ENCODE data around the gene CEP135.

The CEP135 gene

DNA sequence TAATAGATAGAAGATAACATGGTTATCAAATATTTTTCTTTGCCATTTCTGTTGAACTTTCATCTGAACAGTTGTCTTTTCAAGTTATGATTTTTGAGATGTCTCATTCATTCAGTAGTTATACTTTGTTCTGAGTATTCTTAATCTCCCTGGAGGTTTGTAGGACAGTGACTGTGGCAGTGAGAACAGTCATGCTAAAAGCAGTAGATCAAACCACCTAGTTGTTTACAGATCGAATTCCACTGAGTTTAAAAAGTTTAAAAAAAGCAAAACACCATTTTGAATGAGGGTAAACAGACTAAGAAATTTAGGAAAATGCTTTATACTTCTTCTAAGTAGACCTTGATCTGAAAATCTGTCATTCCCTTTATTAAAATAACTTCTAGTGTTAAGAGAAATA is 107.2 kb downstream of the CEP135 start:
- no peak overlapping the region for H3K4me2 ChIP-seq (ENCODE audit: low read length)
- H3K23ac ChIP-seq (ENCODE audit: low read length): no peak overlapping the region
- H3K36me3 ChIP-seq (ENCODE audit: control insufficient read depth in 1 of 2, insufficient read depth in 2 of 2, low read length in 2 of 2): peaks cover 0 to 3% of the 10 kb centered on the region in 2 experiments
- no peak overlapping the region for H2BK5ac ChIP-seq (ENCODE audit: low read depth, low read length, poor library complexity)
- WGBS (ENCODE audit: extremely low coverage, insufficient coverage, insufficient read length): no CpG with 5 or more reads among the region's 1 CpG
- H3K18ac ChIP-seq (ENCODE audit: low read length): no peak overlapping the region
- H3K79me2 ChIP-seq (ENCODE audit: control insufficient read depth, insufficient read depth, low read length, poor library complexity): peaks cover 2% of the 10 kb centered on the region
- H4K12ac ChIP-seq (ENCODE audit: low read depth, low read length): no peak overlapping the region
- H3K4me1 ChIP-seq (ENCODE audit: control insufficient read depth in 1 of 2, insufficient read depth in 2 of 2, low read length in 2 of 2): peaks cover 0 to 2% of the 10 kb centered on the region in 2 experiments
- H3K9me3 ChIP-seq (ENCODE audit: insufficient read depth, low read depth, low read length): no peaks in the 10 kb centered on the region
- no peaks in the 10 kb centered on the region for H3K79me1 ChIP-seq (ENCODE audit: low read length)
- no peak overlapping the region for H4K8ac ChIP-seq (ENCODE audit: low read depth, low read length)
- no peak overlapping the region for H2AK5ac ChIP-seq (ENCODE audit: low read length)
- no peak overlapping the region for H2BK120ac ChIP-seq (ENCODE audit: insufficient read depth, low read length, poor library complexity)
- no peak overlapping the region for H4K91ac ChIP-seq (ENCODE audit: low read depth, low read length)
- no peak overlapping the region for H3K4me3 ChIP-seq (ENCODE audit: low read depth, low read length)
- no peak overlapping the region for H3K14ac ChIP-seq (ENCODE audit: low read length)
- no peaks in the 10 kb centered on the region for H3K27me3 ChIP-seq (ENCODE audit: insufficient read depth, low read length)
- no peak for DNase-seq
- peak overlapping the region; percentile 76 for H3K4ac ChIP-seq (ENCODE audit: low read depth, low read length)
- no peak overlapping the region for H3K27ac ChIP-seq (ENCODE audit: low read depth, low read length)
- no peak overlapping the region for H2BK12ac ChIP-seq (ENCODE audit: low read length)
- H2AFZ ChIP-seq (ENCODE audit: insufficient read depth, low read length, poor library complexity): no peak overlapping the region
- no peak overlapping the region for H3K9ac ChIP-seq (ENCODE audit: low read length)

- no peaks in the 10 kb centered on the region for H3K9me3 ChIP-seq (ENCODE audit: insufficient read depth, low read depth, low read length)
- no peak for DNase-seq
- H3K36me3 ChIP-seq (ENCODE audit: control insufficient read depth in 1 of 2, insufficient read depth in 2 of 2, low read length in 2 of 2): peaks cover 0 to 3% of the 10 kb centered on the region in 2 experiments
- no peak overlapping the region for H4K12ac ChIP-seq (ENCODE audit: low read depth, low read length)
- H2BK5ac ChIP-seq (ENCODE audit: low read depth, low read length, poor library complexity): no peak overlapping the region
- H2AK5ac ChIP-seq (ENCODE audit: low read length): no peak overlapping the region
- WGBS (ENCODE audit: extremely low coverage, insufficient coverage, insufficient read length): no CpG with 5 or more reads among the region's 2 CpGs
- H3K27ac ChIP-seq (ENCODE audit: low read depth, low read length): no peak overlapping the region
- H3K4me3 ChIP-seq (ENCODE audit: low read depth, low read length): no peak overlapping the region
- no peak overlapping the region for H3K14ac ChIP-seq (ENCODE audit: low read length)
- H3K18ac ChIP-seq (ENCODE audit: low read length): no peak overlapping the region
- H3K27me3 ChIP-seq (ENCODE audit: insufficient read depth, low read length): no peaks in the 10 kb centered on the region
- no peak overlapping the region for H3K4ac ChIP-seq (ENCODE audit: low read depth, low read length)
- H3K4me2 ChIP-seq (ENCODE audit: low read length): no peak overlapping the region
- H2BK12ac ChIP-seq (ENCODE audit: low read length): no peak overlapping the region
- no peak overlapping the region for H4K8ac ChIP-seq (ENCODE audit: low read depth, low read length)
- H2BK120ac ChIP-seq (ENCODE audit: insufficient read depth, low read length, poor library complexity): no peak overlapping the region
- no peak overlapping the region for H3K9ac ChIP-seq (ENCODE audit: low read length)
- H3K79me1 ChIP-seq (ENCODE audit: low read length): no peaks in the 10 kb centered on the region
- no peak overlapping the region for H4K91ac ChIP-seq (ENCODE audit: low read depth, low read length)
- no peaks in the 10 kb centered on the region for H3K79me2 ChIP-seq (ENCODE audit: control insufficient read depth, insufficient read depth, low read length, poor library complexity)
- H2AFZ ChIP-seq (ENCODE audit: insufficient read depth, low read length, poor library complexity): no peak overlapping the region
- peaks cover 0 to 2% of the 10 kb centered on the region in 2 experiments for H3K4me1 ChIP-seq (ENCODE audit: control insufficient read depth in 1 of 2, insufficient read depth in 2 of 2, low read length in 2 of 2)
- no peak overlapping the region for H3K23ac ChIP-seq (ENCODE audit: low read length)
These were observed 109.8 kb downstream of the CEP135 start for GRCh38 chr4:56058555-56058954.

GRCh38 chr4:56060036-56060435 is 111.3 kb downstream of the CEP135 start:
- Histone ChIP-seq H2AK5ac (ENCODE audit: low read length) (no peak overlapping the region), H4K91ac (ENCODE audit: low read depth, low read length) (no peak overlapping the region), H3K4me2 (ENCODE audit: low read length) (no peak overlapping the region), H4K8ac (ENCODE audit: low read depth, low read length) (no peak overlapping the region), H3K27me3 (ENCODE audit: insufficient read depth, low read length) (no peaks in the 10 kb centered on the region), H3K18ac (ENCODE audit: low read length) (no peak overlapping the region), H3K27ac (ENCODE audit: low read depth, low read length) (no peak overlapping the region), H3K9ac (ENCODE audit: low read length) (no peak overlapping the region), H2BK120ac (ENCODE audit: insufficient read depth, low read length, poor library complexity) (no peak overlapping the region), H3K79me1 (ENCODE audit: low read length) (no peaks in the 10 kb centered on the region), H3K4me1 (ENCODE audit: control insufficient read depth in 1 of 2, insufficient read depth in 2 of 2, low read length in 2 of 2) (peaks cover 0 to 2% of the 10 kb centered on the region in 2 experiments), H3K9me3 (ENCODE audit: insufficient read depth, low read depth, low read length) (no peaks in the 10 kb centered on the region), H2BK12ac (ENCODE audit: low read length) (no peak overlapping the region), H3K36me3 (ENCODE audit: control insufficient read depth in 1 of 2, insufficient read depth in 2 of 2, low read length in 2 of 2) (peaks cover 0 to 3% of the 10 kb centered on the region in 2 experiments), H3K79me2 (ENCODE audit: control insufficient read depth, insufficient read depth, low read length, poor library complexity) (no peaks in the 10 kb centered on the region), H4K12ac (ENCODE audit: low read depth, low read length) (no peak overlapping the region), H3K4ac (ENCODE audit: low read depth, low read length) (no peak overlapping the region), H2AFZ (ENCODE audit: insufficient read depth, low read length, poor library complexity) (no peak overlapping the region), H2BK5ac (ENCODE audit: low read depth, low read length, poor library complexity) (no peak overlapping the region), H3K23ac (ENCODE audit: low read length) (no peak overlapping the region), H3K4me3 (ENCODE audit: low read depth, low read length) (no peak overlapping the region), H3K14ac (ENCODE audit: low read length) (no peak overlapping the region)
- no peak for DNase-seq
- no CpG with 5 or more reads among the region's 7 CpGs for WGBS (ENCODE audit: extremely low coverage, insufficient coverage, insufficient read length)

GRCh38 chr4:56062106-56062505 is 113.4 kb downstream of the CEP135 start:
- DNase-seq: no peak
- no peaks in the 10 kb centered on the region for H3K79me1 ChIP-seq (ENCODE audit: low read length)
- H3K4me2 ChIP-seq (ENCODE audit: low read length): no peak overlapping the region
- H3K4ac ChIP-seq (ENCODE audit: low read depth, low read length): no peak overlapping the region
- H3K18ac ChIP-seq (ENCODE audit: low read length): no peak overlapping the region
- H4K8ac ChIP-seq (ENCODE audit: low read depth, low read length): no peak overlapping the region
- H4K91ac ChIP-seq (ENCODE audit: low read depth, low read length): no peak overlapping the region
- no peaks in the 10 kb centered on the region for H3K79me2 ChIP-seq (ENCODE audit: control insufficient read depth, insufficient read depth, low read length, poor library complexity)
- no peaks in the 10 kb centered on the region for H3K27me3 ChIP-seq (ENCODE audit: insufficient read depth, low read length)
- no peaks in the 10 kb centered on the region for H3K9me3 ChIP-seq (ENCODE audit: insufficient read depth, low read depth, low read length)
- H2AK5ac ChIP-seq (ENCODE audit: low read length): no peak overlapping the region
- WGBS (ENCODE audit: extremely low coverage, insufficient coverage, insufficient read length): no CpG with 5 or more reads among the region's 3 CpGs
- no peak overlapping the region for H2AFZ ChIP-seq (ENCODE audit: insufficient read depth, low read length, poor library complexity)
- H3K27ac ChIP-seq (ENCODE audit: low read depth, low read length): no peak overlapping the region
- H4K12ac ChIP-seq (ENCODE audit: low read depth, low read length): no peak overlapping the region
- no peak overlapping the region for H2BK5ac ChIP-seq (ENCODE audit: low read depth, low read length, poor library complexity)
- H2BK12ac ChIP-seq (ENCODE audit: low read length): no peak overlapping the region
- H3K9ac ChIP-seq (ENCODE audit: low read length): no peak overlapping the region
- H3K4me3 ChIP-seq (ENCODE audit: low read depth, low read length): no peak overlapping the region
- no peaks in the 10 kb centered on the region for H3K4me1 ChIP-seq (ENCODE audit: control insufficient read depth in 1 of 2, insufficient read depth in 2 of 2, low read length in 2 of 2)
- no peak overlapping the region for H2BK120ac ChIP-seq (ENCODE audit: insufficient read depth, low read length, poor library complexity)
- peaks cover 0 to 3% of the 10 kb centered on the region in 2 experiments for H3K36me3 ChIP-seq (ENCODE audit: control insufficient read depth in 1 of 2, insufficient read depth in 2 of 2, low read length in 2 of 2)
- no peak overlapping the region for H3K14ac ChIP-seq (ENCODE audit: low read length)
- no peak overlapping the region for H3K23ac ChIP-seq (ENCODE audit: low read length)

All from trophoblast cell (in vitro differentiated cells and primary cell).